Left kidney (tissue), 2 donors: ENCODE measurements around the gene URI1. TPM values are rescaled to one million over a fixed set of nuclear protein-coding genes. Genes with fewer than 3 reads are reported as not detected.

ENCODE experiments used
- DNase-seq: peaks from one replicate; pipeline ENCODE4 v3.0.0-alpha.2; 2013
- polyA plus RNA-seq: library from polyadenylated mRNA; unstranded; fragments of 120-200 nt; gene quantifications from one replicate; pipeline ENCODE4 v1.2.1, GENCODE V29; 2013; ENCODE audit not compliant: insufficient read length

The URI1 gene
- polyA plus RNA-seq, 1 donor: 115 TPM

DNA sequence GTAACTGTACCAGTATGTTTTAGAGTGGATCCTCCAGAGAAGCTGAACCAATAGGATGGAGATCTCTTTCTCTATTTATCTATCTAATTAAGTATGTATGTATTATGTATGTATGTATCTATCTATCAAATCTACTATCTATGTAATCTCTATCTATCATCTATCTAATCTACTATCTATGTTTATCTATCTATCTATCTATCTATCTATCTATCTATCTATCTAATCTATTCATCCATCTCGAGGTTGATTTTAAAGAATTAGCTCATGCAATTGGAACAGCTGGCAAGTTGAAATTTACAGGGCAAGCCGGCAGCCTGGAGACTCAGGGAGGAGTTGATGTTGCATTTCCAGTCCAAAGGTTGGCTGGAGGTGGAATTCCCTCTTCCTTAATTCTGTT lies 112.2 kb downstream of the URI1 start:
- DNase-seq: no peak

DNA sequence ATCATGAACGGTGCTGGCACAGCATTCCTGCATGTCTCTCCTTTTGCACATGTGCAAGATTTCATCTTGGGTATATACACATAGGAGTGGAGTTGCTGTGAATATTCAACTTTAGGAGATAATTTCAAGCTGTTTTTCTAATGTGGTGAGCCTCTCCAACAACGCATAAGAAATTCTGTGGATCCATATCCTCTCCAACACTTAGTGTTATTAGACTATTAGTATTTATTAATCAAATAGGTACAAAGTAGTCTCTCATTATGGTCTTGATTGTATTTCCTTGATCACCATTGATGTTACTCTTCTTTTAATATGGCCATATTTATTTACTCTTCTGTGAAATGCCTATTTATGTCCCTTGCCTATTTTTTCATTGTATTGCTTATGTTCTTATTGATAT lies 114.5 kb downstream of the URI1 start:
- no peak for DNase-seq

DNA sequence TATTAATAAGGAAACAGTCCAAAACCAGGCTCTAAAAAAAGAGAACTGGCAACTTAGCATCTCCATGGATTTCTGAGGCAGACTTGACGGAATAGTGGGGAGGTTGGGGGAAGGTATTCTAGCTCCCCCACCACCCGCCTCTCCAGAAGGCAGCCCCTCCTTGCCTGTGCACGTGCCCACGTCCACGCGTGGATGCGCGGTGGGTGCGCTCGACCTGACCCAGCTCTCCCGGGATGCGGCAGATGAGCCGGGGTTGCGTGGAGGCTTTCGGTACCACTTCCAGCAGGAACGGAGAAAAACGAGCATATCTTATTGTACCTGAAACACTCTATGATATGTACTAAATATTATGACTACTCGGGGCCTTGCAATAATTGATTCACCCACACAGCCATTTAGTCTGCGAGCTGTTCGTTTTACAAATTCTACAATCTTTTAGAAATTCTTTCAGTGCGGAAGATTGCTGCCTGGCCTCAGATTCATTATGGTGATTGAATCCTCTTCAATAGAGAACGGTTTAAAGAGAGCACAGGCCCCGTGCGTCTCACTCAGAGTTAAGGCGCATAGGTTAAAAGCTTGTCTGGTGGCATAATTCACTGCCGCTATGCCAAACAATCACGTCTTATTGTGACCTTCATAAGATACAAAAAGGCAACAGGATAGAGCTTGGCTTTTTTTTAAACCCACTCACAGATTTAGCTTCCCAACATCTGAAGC lies 117.9 kb downstream of the URI1 start:
- DNase-seq: no peak

DNA sequence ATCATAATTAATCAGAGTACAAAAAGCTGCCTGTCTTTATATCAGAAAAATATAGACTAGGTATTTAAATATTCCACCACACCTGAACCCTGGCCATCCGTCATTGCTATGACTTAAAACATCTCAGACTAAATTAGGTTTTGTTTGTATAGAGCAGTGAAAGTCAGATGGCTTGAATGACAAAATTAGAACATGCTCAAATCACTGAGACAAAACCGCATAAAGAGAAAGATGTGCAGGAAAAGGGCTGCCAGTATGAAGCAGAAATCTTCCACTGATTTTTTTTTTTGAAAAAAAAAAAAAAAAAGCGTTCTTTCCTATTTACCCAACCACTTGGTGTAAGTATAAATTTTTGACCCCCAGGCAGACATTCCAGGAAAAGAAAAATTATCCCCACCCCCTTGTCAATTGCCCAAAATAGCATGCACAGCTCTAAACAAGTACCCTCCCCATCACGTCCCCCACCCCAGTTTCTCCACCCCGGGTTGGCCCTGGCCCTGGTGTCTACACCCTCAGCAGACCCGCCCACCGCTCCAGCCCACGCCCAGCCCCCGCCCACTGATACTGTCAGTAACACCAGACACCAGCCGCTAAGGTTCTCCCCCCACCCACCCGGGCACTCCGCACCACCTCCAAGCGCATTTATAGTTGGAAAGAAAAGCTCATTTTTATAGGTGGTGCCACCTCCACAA lies 118.6 kb downstream of the URI1 start:
- DNase-seq: no peak

DNA sequence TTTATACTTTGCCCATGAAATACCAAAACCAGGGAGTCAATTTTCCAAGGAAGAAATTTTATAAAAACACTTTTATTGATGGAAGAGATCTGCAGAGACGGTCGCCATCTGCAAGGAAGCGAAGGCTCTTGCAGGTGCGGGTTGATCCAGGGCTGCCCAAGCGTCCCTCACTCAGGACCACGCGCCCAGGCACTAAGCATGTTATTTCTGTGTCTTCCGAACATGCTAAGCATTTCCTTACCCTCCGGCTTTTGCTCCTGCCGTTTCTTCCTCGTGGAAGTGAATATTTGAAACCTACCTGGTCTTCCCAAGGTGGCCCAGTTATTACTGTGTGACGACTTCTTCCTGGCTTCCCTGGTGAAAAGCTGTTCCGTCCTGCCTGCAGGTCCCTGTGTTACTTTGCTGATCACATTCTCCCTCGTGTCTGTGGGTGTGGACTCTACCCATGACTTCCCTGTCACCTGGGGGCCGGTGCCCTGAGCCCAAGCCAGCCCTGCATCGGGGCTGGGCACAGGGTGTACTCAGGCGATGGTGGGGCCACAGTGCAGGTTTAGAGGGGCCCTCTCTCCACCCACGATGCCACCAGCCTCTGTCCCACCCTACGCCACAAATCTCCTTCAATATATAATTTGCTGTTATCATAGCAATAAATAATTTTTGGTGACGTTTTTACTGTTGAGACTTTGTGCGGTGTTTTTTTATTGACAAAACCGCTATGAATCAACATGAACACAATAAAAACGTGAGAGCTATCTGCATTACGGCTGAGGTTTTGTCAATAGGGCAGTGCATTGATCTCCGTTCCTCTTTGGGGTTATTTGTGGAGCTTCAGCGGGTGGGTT lies 119.4 kb downstream of the URI1 start:
- no peak for DNase-seq

DNA sequence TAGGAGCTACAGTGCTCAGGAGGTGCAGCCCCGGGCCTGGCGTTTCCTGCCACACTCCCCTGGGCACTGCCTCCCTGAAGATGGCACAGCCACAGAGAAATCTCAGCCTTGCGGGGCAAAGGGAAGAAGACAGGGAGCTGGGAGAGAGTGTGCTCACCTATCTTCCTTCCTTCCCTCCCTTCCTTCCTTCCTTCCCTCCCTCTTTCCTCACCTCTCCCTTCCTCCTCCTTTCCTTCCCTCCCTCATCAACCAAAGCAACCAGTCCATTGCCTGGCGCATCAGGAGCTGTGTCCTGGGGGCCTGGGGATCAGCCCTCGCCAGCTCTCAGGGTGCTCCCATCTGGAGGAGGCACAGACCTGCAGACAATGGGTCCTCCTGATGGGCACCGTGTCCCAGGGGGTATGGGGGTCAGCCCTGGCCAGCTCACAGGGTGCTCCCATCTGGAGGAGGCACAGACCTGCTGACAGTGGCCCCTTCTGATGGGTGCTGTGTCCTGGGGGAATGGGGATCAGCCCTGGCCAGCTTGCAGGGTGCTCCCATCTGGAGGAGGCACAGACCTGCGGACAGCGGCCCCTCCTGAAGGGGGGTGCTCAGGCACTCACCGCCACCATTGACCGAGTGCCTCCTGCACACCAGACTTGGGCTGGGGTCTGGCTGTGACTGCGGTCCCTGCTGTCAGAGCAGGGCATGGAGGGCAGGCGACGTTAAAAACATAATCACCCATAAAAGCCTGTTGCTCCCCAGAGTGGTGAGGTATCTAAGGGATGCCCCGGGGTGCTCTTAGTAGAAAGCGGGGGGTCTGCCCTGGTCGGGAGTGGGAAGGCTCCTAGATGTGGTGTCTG lies 120.2 kb downstream of the URI1 start:
- DNase-seq: no peak

DNA sequence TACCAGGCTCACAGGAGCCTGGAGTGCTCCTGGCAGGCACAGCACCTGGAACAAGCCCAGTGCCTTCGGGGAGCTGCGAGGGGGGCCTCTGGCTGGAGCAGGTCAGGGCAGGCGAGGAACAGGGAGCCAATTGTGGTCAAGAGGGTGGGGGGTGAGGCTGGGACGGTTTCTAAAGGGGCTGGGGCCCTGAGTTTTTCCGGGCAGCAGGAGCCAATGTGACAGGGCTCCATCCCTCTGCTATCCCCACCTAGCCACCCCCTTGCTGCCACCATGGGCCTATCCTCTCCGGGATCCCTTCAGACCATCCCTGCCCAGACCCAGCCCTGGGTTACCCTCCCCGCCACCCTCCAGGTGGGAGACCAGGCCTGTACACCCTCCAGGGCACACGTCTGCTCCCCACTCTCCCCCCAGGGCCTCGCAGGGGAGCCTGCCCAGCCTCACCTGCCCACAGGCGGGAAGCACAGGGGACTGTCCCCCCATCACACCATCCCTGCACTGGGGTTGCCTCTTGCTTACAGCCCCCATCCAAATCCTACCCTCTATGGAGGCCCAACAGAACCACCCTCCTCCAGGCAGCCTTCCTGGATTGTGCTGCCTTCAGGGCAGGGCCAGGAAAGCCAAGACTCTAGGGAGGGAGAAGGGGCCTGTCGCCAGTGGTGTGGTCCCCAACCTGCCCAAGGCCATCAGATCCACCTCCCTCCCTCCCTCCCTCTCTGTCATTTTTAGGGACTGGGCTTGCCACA lies 121.0 kb downstream of the URI1 start:
- DNase-seq: no peak

DNA sequence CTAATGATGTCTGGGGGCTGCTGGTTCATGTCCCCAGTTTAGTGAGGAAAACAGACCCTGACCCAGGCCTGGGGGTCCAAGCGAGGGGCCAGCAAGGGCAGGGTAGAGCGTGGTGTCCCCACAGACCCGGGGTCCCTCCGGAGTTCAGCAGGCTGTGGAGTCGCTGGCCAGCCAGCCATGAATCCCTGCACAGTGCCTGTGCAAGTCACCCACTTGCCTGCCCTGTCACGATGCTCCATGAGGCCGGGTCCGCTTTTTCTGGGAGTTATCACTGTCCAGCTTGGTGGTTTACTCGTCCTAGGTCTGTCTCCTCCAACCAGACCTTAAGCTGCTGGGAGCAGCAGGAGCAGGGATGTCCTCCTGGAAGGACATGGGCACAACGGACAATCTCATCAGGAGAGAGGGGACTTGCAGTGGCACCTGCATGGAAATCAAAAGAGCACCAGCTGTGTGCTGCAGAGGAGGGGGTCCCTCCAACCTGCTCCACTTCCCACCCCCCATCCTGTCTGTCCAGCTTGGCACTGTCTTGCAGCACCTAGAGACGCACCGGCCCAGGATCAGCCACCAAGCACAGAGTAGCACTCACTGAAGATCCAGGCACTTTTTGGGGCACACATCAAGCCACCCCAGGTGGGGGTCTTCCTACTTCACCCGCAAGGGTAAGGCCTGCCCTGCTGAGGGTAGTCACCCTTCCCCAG lies 121.8 kb downstream of the URI1 start:
- DNase-seq: no peak

DNA sequence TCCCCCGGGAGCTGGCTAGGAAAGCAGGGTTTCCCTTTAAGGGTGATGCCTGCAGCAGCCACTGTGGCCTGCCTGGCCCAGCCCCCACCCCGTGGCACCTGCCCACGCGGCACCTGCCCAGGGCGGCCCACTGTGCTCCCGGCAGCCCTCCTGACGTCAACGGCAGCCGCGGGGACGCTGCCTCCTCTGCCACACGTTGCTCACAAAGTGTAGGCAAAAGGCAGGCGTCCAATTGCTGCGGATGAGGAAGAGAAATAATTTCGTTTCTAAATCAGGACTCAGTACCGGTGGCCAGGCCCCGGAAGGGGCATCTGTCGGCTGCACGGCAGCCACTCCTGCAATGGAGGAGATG lies 122.3 kb downstream of the URI1 start:
- no peak for DNase-seq

DNA sequence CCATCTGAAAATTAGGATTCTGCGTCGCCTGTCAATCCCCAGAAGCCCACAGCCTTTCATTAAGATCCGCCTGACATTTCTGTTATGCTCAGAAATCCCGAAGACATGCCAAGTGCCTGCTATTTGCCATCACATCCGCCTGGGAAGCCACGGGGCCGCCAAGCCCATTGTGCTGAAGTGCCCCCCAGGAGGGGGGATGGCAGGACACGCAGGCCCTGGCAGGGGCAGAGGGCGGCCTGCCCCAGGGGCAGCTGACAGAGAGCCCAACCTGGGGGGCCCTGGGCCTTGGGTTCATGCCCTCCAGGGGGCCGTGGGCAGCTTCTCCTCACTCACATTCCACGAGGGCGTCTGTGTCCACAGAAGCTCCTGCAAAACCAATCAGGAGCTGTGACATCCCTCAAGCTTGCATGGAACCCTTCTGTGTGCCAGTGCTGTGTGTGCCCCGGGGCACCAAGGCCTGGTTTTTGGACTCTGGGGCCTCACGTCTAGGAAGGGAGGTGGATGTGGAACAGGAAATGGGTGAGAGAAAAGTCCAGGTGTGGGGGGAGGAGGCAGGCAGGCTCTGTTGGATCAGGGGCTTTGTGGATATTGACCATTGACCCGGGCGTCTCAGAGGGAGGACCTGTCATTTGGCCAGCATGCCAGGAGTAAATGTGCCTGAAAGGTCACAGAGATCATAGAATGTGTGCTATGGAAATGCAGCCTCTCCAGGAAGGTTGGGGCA lies 122.9 kb downstream of the URI1 start:
- DNase-seq: no peak

DNA sequence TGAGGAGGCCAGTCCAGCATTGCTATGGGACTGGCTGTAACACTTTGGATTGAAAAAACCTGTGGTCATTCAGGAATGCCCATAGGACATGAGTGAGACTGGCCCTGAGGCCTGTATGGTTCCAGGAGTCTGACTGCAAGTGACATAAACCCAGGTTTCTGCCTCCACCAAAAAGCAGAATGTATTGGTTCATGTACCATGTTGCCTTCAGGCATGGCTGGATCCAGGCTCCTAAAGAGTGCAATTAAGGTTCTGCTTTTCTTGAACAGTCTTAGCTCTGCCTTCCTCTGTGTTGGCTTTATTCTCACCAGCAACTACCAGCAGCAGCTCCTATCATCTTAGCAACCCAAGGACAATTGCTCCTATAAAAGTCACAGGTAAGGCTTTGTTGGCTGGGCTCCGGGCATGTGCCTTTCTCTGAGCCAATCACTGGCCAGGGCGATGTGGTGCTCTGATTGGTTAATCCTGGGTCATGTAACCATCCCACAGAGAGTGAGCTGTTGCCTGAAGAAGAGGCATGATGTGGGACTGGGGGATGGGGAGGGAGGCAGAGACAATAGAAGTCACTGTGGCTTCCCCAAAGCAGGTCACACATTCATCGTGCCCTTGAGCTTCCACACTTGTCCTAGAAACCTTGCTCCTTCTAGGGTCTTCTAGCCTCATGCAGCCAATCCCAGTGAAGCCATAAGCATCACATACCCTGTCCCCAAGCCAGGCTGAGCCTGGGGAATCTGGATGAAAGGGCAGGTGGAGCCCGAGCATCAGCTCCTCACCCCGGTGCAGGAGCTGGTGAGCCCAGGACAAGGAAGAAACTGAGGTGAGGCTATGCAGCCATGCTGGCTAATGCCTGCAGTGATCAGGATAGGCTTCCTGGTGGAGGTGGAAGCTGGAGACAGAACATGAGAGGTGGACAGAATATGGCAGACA lies 123.9 kb downstream of the URI1 start:
- no peak for DNase-seq

Other genes with a start within 250 kb of the URI1 start
- gene C19orf12, start 227.0 kb upstream of the URI1 start, polyA plus RNA-seq: 27.9 TPM
- 10.8 TPM for gene CCNE1, start 130.2 kb upstream of the URI1 start, polyA plus RNA-seq